Aorta (tissue), 5 donors: ENCODE results near the gene MYH14. TPM values are rescaled to one million over a fixed set of nuclear protein-coding genes. Genes with fewer than 3 reads are reported as not detected.

Source experiments
- ATAC-seq: fragments of 200-7000 bp; cut with Tn5 transposase; one replicate; pipeline ENCODE4 v1.9.1; 2022; ENCODE audit warnings: moderate library complexity; ENCODE audit not compliant: low FRiP score
- DNase-seq, 2 donors: peaks; one replicate each; pipeline ENCODE4 v3.0.0-alpha.2; 2020
- H3K27ac ChIP-seq, 2 donors: one replicate each; pipeline ENCODE4 v1.5.1; 2013; ENCODE audit warnings: low read length in 2 of 2, mild to moderate bottlenecking in 2 of 2, moderate library complexity in 2 of 2, control low read depth in 1 of 2, inconsistent platforms in 1 of 2, low read depth in 1 of 2
- H3K27me3 ChIP-seq, 2 donors: one replicate each; pipeline ENCODE4 v1.6.1; 2013; ENCODE audit warnings: control low read depth in 1 of 2, low read length in 1 of 2, mild to moderate bottlenecking in 1 of 2, moderate library complexity in 1 of 2; ENCODE audit not compliant: insufficient read depth in 2 of 2, control insufficient read depth in 1 of 2
- H3K36me3 ChIP-seq, 2 donors: one replicate each; pipeline ENCODE4 v1.6.1; 2013; ENCODE audit warnings: control low read depth in 1 of 2, low read length in 1 of 2, mild to moderate bottlenecking in 1 of 2; ENCODE audit not compliant: insufficient read depth in 2 of 2, control insufficient read depth in 1 of 2
- H3K4me1 ChIP-seq, 2 donors: one replicate each; pipeline ENCODE4 v1.6.1; 2013; ENCODE audit warnings: low read length in 2 of 2, control low read depth in 1 of 2, mild to moderate bottlenecking in 1 of 2, moderate library complexity in 1 of 2; ENCODE audit not compliant: insufficient read depth in 2 of 2, control insufficient read depth in 1 of 2
- H3K4me3 ChIP-seq, 2 donors: one replicate each; pipeline ENCODE4 v1.5.1; 2013; ENCODE audit warnings: low read length in 2 of 2, control low read depth in 1 of 2, mild to moderate bottlenecking in 1 of 2
- H3K9me3 ChIP-seq: one replicate; pipeline ENCODE4 v1.6.1; 2013; ENCODE audit warnings: mild to moderate bottlenecking, low read length; ENCODE audit not compliant: control insufficient read depth
- WGBS, 2 donors: extraction: QIAGEN DNeasy Blood & Tissue Kit; methylation state at CpG; one replicate each; pipeline ENCODE4 v1.1.7; 2013; 5-methylcytosine and 5-hydroxymethylcytosine counted together
- intact Hi-C, 2 donors: fragments of 100-400 bp; cut with DNase I; formaldehyde crosslinking; loops; one replicate each; pipeline versions ENCODE4 v1.14.2 to v1.15.0; 2022
- polyA plus RNA-seq, 2 donors: library from polyadenylated mRNA; stranded (reverse); fragments of 200-250 nt; gene quantifications; one replicate each; pipeline ENCODE4 v1.2.3, GENCODE V29; 2013
- total RNA-seq, 2 donors: library from RNA; stranded (reverse); fragmentation: NEBNext Ultra II Directional; extraction: Animal tissue kit (Norgen Biotek cat#: 25700); gene quantifications; one replicate each; pipeline ENCODE4 v1.2.1, GENCODE V29; 2021
- donor health status: healthy with polysubstance abuse.
- donor health status: Bipolar disorder and iron deficiency.
- donor health status: DM: no; HTN: no; CAD: no.
- donor health status: DM: no; HTN: no; CAD: no.
- donor health status: DM: yes; HTN: yes; CAD: no.

Gene MYH14
- total and polyA plus RNA-seq, 4 donors: 4.8 to 61.1 (median 8.9) TPM

GRCh38 chr19:50172726-50173125 lies 30.7 kb upstream of the MYH14 start:
- no peaks in the 10 kb centered on the region for H3K27me3 ChIP-seq
- intact Hi-C loops: no loop called here
- no peaks in the 10 kb centered on the region for H3K9me3 ChIP-seq
- ATAC-seq (no peak), DNase-seq (no peak)
- H3K4me3 ChIP-seq: no peak overlapping the region
- H3K27ac ChIP-seq: no peak overlapping the region
- no peaks in the 10 kb centered on the region for H3K36me3 ChIP-seq
- H3K4me1 ChIP-seq: no peaks in the 10 kb centered on the region

GRCh38 chr19:50173127-50173526 lies 30.3 kb upstream of the MYH14 start:
- DNase-seq: no peak
- 74 to 79% methylated on average over 8 of the region's 8 CpGs for WGBS, 2 donors
- ATAC-seq: no peak
- H3K4me1 ChIP-seq: no peaks in the 10 kb centered on the region
- no peaks in the 10 kb centered on the region for H3K27me3 ChIP-seq
- intact Hi-C loops: no loop called here
- H3K27ac ChIP-seq: no peak overlapping the region
- no peak overlapping the region for H3K4me3 ChIP-seq
- no peaks in the 10 kb centered on the region for H3K36me3 ChIP-seq
- no peaks in the 10 kb centered on the region for H3K9me3 ChIP-seq

GRCh38 chr19:50174100-50174793 lies 29.2 kb upstream of the MYH14 start:
- WGBS, 2 donors: 54 to 59% methylated on average over 5 of the region's 5 CpGs

GRCh38 chr19:50175924-50176323 lies 27.5 kb upstream of the MYH14 start:
- Histone ChIP-seq H3K27ac (no peak overlapping the region), H3K9me3 (peaks cover 4% of the 10 kb centered on the region), H3K36me3 (no peaks in the 10 kb centered on the region), H3K4me1 (no peaks in the 10 kb centered on the region), H3K27me3 (no peaks in the 10 kb centered on the region), H3K4me3 (no peak overlapping the region)
- ATAC-seq (no peak), DNase-seq (no peak)
- WGBS, 2 donors: 80% methylated on average over 10 of the region's 10 CpGs
- intact Hi-C loops: no loop called here

More at GRCh38 chr19:50174100-50174793, 29.2 kb upstream of the MYH14 start:
- Histone ChIP-seq H3K27me3 (no peaks in the 10 kb centered on the region), H3K9me3 (peaks cover 1% of the 10 kb centered on the region), H3K4me3 (no peak overlapping the region), H3K36me3 (no peaks in the 10 kb centered on the region), H3K4me1 (no peaks in the 10 kb centered on the region), H3K27ac (no peak overlapping the region)
- no peak for DNase-seq
- ATAC-seq: no peak
- intact Hi-C loops: no loop called here

DNA sequence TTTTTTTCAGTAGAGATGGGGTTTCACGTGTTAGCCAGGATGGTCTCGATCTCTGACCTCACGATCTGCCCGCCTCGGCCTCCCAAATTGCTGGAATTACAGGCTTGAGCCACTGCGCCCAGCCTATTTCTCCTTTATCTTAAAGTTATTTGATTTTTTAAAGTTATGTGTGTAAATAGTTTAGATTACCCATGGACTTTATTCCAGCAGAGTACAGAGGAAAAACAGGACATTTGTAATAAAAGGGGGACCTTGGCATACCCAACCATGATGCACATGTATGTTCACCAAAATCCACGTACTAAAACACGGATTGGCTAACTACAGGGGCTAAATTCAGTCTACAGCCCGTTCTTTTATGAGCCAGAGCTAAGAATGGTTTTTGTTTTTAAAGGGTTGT lies 26.6 kb upstream of the MYH14 start:
- intact Hi-C loops: no loop called here
- 79 to 84% methylated on average over 9 of the region's 9 CpGs for WGBS, 2 donors
- Histone ChIP-seq H3K4me3 (no peak overlapping the region), H3K36me3 (no peaks in the 10 kb centered on the region), H3K4me1 (no peaks in the 10 kb centered on the region), H3K9me3 (peaks cover 4% of the 10 kb centered on the region), H3K27me3 (no peaks in the 10 kb centered on the region), H3K27ac (no peak overlapping the region)
- ATAC-seq (no peak), DNase-seq (no peak)

DNA sequence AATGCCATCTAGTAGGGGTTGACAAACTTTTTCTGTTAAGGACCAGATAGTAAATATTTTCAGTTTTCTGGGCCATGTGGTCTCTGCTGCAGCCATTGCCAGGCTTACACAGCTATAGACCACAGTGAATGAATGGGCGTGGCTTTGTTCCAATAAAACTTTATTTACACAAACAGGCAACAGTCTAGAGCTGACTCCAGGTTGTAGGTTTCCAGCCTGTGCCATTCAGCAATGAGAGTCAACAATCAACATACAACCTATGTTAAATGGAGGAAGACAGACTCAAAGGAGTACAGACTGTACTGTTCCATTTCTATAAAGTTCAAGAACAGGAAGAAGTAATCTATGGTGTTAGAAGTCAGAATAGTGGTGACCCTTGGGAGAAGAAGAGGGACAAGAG lies 25.1 kb upstream of the MYH14 start:
- WGBS, 2 donors: 67 to 68% methylated on average over 1 of the region's 1 CpG
- intact Hi-C loops: no loop called here
- no peak for ATAC-seq

GRCh38 chr19:50178859-50179537 lies 24.4 kb upstream of the MYH14 start:
- no peak for ATAC-seq
- no peak overlapping the region for H3K4me3 ChIP-seq
- DNase-seq: no peak
- no peaks in the 10 kb centered on the region for H3K27me3 ChIP-seq
- intact Hi-C loops: no loop called here
- H3K27ac ChIP-seq: no peak overlapping the region
- no peaks in the 10 kb centered on the region for H3K36me3 ChIP-seq
- H3K9me3 ChIP-seq: peaks cover 4% of the 10 kb centered on the region
- 43 to 44% methylated on average over 9 of the region's 9 CpGs for WGBS, 2 donors
- no peaks in the 10 kb centered on the region for H3K4me1 ChIP-seq

More for the DNA sequence above, 25.1 kb upstream of the MYH14 start:
- no peak overlapping the region for H3K27ac ChIP-seq
- H3K4me3 ChIP-seq: no peak overlapping the region
- no peaks in the 10 kb centered on the region for H3K4me1 ChIP-seq
- H3K36me3 ChIP-seq: no peaks in the 10 kb centered on the region
- H3K9me3 ChIP-seq: peaks cover 4% of the 10 kb centered on the region
- DNase-seq: no peak
- H3K27me3 ChIP-seq: no peaks in the 10 kb centered on the region

DNA sequence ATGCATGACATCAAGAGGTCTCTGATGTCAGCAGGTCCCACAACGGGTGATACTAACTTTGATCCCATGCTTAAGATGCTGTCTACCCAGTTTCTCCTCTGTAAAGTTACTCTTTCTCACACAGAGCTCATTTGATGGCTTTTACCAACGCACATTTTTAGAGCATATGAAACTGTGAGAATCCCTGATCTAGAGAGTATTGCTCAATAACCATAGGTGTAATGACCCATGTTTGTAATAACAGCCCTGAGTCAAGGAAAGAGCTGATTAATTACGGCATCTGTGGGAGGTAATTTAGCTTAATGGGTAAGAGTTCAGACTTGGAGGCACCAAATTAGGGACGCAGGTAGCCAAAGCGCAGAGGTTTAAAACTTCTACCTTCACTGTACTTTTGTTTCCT lies 22.3 kb upstream of the MYH14 start:
- H3K36me3 ChIP-seq: no peaks in the 10 kb centered on the region
- no peaks in the 10 kb centered on the region for H3K4me1 ChIP-seq
- H3K4me3 ChIP-seq: no peak overlapping the region
- WGBS, 2 donors: 66 to 74% methylated on average over 5 of the region's 5 CpGs
- peaks cover 4% of the 10 kb centered on the region for H3K9me3 ChIP-seq
- intact Hi-C loops: no loop called here
- H3K27ac ChIP-seq: no peak overlapping the region
- ATAC-seq (no peak), DNase-seq (no peak)
- H3K27me3 ChIP-seq: no peaks in the 10 kb centered on the region

- intact Hi-C loops: no loop called here
- no peaks in the 10 kb centered on the region for H3K4me1 ChIP-seq
- WGBS, 2 donors: 15 to 21% methylated on average over 1 of the region's 1 CpG
- H3K27me3 ChIP-seq: no peaks in the 10 kb centered on the region
- no peaks in the 10 kb centered on the region for H3K36me3 ChIP-seq
- ATAC-seq: no peak
- H3K9me3 ChIP-seq: peaks cover 3% of the 10 kb centered on the region
- no peak overlapping the region for H3K4me3 ChIP-seq
- no peak for DNase-seq
- H3K27ac ChIP-seq: no peak overlapping the region
Observed at GRCh38 chr19:50184196-50184595, 19.2 kb upstream of the MYH14 start.
